ENCODE data around the gene NOL7.

- TF ChIP-seq MAFK (IDR thresholded peaks at IDR 0.05; ENCODE audit: low read depth, low read length), result no peak
- no peak for TF ChIP-seq POLR2A (IDR thresholded peaks at IDR 0.05; ENCODE audit: control extremely low read depth in 1 of 2, low read depth in 2 of 2, low read length in 2 of 2)
- TF ChIP-seq, protein P1, sequence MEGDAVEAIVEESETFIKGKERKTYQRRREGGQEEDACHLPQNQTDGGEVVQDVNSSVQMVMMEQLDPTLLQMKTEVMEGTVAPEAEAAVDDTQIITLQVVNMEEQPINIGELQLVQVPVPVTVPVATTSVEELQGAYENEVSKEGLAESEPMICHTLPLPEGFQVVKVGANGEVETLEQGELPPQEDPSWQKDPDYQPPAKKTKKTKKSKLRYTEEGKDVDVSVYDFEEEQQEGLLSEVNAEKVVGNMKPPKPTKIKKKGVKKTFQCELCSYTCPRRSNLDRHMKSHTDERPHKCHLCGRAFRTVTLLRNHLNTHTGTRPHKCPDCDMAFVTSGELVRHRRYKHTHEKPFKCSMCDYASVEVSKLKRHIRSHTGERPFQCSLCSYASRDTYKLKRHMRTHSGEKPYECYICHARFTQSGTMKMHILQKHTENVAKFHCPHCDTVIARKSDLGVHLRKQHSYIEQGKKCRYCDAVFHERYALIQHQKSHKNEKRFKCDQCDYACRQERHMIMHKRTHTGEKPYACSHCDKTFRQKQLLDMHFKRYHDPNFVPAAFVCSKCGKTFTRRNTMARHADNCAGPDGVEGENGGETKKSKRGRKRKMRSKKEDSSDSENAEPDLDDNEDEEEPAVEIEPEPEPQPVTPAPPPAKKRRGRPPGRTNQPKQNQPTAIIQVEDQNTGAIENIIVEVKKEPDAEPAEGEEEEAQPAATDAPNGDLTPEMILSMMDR (IDR thresholded peaks at IDR 0.05; ENCODE audit: control extremely low read depth in 1 of 3, insufficient read depth in 1 of 3, low read depth in 1 of 3, low read length in 3 of 3), result no peak
- TF ChIP-seq TAF1 (IDR thresholded peaks at IDR 0.05; ENCODE audit: low read depth, low read length), result no peak
- TF ChIP-seq RFX5 (IDR thresholded peaks at IDR 0.05; ENCODE audit: borderline replicate concordance, low read depth, low read length), result no peak
- TF ChIP-seq TCF12 (IDR thresholded peaks at IDR 0.05; ENCODE audit: low read depth, low read length), result no peak
- TF ChIP-seq POLR2AphosphoS5 (IDR thresholded peaks at IDR 0.05; ENCODE audit: low read depth, low read length), result no peak
- no peak for TF ChIP-seq ZNF274 (IDR thresholded peaks at IDR 0.05; ENCODE audit: borderline replicate concordance, extremely low read depth, low read length)
- TF ChIP-seq YY1 (IDR thresholded peaks at IDR 0.05; ENCODE audit: low read depth, low read length), result no peak
- no peak for TF ChIP-seq EZH2 (IDR thresholded peaks at IDR 0.05; ENCODE audit: low read depth, low read length, severe bottlenecking)
- no peak for TF ChIP-seq SP1 (IDR thresholded peaks at IDR 0.05; ENCODE audit: low read depth, low read length)
- no peak for TF ChIP-seq EGR1 (IDR thresholded peaks at IDR 0.05; ENCODE audit: borderline replicate concordance, low read depth, low read length)
- TF ChIP-seq BRCA1 (IDR thresholded peaks at IDR 0.05; ENCODE audit: low read depth, low read length), result no peak
Measured at GRCh38 chr6:13660893-13661292, 45.8 kb downstream of the NOL7 start.
